GM18511 (cell line): ENCODE results near the gene ATP6V0D1.
A peak's percentile ranks its signal among the peaks of the same experiment; 100 is the strongest.
"Not testable (repeated sequence)": the region's sequence is repeated elsewhere in the genome, so short reads cannot be mapped to it uniquely, and the experiment has no call there.

Experiments
- ATAC-seq: cut with Tn5 transposase; IDR thresholded peaks from one replicate; pipeline ENCODE4 v1.9.1; 2021; ENCODE audit warnings: mild to moderate bottlenecking, moderate library complexity; ENCODE audit not compliant: unreplicated experiment

Gene ATP6V0D1

DNA sequence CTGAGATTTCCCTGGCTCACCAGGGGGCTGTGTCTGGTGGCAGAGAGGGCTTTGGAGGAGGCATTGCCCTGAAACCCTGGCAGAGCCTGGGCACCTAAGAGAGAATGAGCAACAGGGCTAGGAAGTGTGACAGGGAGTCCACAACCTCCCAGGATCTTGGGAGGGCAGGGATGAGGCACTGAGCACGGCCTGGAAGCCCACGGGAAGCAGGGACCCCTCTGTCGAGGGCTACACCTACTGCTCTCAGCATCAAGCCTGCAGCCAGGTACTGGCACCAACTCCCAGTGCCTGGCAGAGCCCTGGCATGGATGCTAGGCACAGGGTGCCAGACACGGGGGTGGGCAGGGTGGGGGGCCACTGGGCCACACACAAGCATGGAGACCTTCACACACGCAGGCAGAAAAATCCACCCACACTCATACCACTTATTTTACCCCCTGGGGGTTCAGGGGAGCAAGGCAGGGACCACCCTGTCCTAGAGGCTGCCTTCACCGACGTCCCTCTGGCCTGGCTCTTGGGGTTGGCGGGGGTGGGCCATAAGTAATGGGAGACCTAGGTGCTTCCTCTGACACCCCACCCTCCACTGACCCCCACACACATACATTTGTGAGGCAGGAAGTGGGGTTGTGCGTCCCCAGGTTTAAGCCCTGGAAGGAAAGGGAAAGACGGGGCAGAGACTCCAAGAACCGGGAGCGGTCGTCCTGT is 51.0 kb downstream of the ATP6V0D1 start:
- no peak for ATAC-seq

DNA sequence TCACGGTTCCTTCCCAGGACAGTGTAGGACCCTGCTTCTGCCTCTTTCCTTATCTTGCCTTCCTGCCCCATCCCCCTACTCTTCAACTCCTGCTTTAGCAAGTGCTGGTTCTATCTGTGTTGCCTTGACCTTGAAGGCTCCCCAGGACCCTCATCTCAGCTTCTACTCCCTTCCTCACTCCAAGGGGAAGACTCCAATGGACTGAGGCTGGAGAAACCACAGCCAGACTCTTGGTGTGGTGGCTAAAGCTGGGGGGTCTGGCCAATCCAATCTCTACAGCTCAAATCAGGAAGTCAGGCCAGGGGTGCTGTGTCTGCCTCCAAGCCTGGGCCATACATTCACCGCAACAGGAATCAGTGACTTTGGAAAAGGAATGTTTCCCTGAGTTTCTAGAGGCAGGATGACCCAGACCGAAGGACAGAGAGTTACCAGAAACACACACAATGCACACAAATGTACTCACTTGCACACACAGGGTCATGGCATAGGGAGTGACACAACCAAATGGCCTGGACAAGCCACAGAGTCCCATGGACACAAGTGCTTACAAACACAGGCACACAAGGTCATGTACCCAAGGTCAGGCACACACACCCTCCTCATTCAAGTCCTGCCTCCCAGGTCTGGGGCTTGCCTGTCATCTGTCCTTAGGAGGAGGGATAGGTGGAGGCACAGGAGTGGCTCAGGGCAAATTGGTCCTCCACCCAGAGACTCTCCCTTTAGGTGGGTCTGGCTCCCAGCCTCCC is 51.7 kb downstream of the ATP6V0D1 start:
- no peak for ATAC-seq

DNA sequence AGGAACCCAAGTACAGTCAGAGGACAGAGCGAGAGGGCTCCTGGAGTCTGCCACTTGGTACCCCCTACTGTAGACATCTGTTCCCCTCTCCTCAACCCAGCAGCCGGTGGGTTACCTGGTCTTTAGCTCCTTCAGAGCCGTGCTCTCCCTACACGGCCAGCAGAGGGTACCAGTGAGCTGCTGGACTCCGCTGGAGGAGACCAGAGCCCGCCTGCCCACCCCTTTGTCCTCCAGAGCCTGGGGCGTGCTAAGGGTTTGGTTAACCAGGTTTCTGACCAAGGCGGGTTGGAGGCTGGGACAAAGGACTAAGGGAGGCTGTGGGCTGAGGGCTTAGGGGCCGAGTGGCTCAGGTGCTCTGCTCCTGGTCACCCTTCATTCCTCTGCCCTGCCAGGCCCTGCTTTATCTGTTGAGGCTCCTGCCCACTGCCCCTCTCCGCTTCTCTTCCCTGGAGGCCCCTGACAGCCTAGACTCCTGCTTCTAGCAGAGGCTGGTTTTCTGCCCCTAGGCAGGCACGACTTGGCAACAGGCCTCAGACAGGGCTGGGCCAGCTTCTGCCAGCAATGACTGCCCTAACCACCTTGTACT is 52.7 kb downstream of the ATP6V0D1 start:
- no peak for ATAC-seq

DNA sequence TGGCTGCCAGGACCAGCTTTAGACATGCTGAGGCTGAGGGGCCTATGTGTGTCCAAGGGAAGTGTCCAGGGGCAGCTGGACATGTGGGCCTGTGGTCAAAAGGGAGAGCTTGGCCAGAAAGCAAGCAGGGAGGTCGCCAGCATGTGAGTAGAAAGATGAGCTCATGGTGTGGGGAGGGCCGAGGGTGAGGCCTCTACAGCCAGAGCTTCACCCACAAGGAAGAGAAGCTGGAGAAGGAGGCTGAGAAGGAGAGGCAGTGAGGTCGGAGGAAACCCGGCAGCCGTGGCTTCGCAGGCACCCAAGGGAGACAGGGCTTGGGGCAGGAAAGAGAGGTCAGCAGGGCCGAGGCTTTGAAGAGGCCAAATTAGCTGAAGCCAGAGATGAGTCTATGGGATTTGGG is 54.0 kb downstream of the ATP6V0D1 start:
- ATAC-seq: no peak

DNA sequence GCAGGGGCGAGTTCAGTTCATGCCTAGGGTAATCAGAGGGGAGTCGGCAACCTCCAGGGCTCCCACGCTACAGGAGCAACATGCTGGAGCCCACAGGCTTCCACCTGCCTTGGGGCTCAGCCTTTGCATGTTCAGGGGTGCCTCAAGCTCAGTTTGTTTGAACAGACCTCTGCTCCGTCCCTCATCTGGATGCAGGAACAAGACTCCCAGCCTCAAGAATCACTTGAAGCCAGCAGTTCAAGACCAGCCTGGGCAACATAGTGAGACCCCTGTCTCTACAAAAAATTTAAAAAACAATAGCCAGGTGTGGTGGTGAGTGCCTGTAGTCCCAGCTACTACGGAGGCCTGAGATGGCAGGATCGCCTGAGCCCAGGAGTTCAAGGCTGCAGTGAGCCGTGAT is 54.9 kb downstream of the ATP6V0D1 start:
- ATAC-seq: no peak

DNA sequence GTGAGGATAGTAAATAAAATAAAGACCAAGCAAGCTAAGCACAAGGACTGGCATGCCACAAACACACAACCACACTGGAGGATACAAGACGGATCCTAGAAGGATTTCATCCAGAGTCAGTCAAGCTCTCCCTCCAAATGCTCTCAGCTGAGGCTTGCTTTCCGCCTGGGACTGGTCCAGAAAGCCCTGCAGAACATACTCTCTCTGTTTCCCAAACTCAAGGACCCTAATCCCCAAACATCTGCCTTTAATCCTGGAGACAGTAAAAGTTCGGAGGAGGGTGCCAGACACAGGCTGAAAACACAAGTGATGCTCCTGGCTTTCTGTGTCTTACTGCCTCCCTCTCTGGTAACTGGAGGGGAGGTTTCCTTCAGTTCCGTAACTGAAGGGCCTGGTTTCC is 55.4 kb downstream of the ATP6V0D1 start:
- ATAC-seq: no peak

DNA sequence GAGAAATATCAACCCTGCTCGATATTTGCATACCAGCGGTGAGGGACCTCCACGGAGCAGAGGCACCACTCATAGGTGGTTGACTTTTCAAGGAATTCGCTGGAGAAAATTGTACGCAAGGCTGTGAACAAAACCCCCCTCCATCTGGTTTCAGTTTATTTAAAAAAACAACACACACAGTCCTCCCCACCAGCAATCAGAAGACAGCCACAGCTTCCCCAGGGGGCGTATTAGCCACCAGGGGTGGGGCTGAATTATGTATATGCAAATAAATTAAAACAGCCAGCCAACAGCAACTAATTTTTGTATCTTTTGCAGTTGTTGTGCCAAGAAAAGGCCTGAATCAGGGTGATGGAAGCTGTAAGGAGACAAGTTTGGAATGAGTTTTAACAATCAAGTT is 55.9 kb downstream of the ATP6V0D1 start:
- ATAC-seq: no peak

DNA sequence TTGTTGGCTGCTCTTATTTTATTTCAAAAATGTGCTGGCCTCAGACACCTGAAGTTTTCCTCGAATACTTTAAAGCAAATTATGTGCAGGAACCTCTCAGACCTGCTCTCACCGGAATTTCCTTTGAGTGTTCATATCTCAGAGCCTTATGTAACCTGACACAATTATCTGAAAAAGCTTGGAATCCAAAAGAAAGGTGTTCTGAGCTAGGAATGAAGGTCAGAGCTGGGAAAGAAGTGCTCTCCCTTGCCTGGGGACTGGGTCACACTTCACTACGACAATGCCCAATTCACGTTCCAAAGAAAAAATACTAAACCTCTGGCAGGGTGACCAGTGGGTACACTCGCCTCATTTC is 56.7 kb downstream of the ATP6V0D1 start:
- ATAC-seq: no peak

DNA sequence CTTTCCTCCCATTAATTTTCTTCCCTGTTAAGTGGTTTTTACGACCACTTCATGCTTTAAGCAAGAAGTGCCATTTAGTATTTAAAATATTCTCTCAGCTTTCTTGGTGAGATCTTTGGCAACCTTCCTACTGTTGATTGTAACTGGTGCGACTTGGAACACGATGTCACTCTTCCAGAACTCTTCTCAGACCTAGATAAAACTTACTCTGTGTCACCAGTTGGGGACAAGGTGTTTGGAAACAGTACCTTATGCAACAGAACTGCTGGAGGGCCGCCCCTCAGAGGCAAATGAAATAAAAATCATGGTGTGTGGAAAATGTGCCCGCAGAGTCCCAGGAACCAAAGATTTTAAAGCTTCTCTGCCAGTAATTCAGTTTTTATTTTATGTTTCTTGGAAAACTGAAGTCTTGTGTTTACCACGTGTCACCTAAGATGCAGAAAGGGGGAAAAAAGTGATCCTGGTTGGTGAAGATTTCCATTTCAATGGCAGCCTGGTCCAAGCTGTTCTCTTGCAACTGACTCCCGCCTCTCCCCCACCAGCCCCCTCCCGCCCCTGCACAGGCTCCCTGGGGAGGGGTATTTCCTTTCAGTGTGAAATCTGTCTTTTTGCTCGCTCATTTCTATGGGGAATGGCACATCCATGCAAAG is 57.2 kb downstream of the ATP6V0D1 start:
- no peak for ATAC-seq

DNA sequence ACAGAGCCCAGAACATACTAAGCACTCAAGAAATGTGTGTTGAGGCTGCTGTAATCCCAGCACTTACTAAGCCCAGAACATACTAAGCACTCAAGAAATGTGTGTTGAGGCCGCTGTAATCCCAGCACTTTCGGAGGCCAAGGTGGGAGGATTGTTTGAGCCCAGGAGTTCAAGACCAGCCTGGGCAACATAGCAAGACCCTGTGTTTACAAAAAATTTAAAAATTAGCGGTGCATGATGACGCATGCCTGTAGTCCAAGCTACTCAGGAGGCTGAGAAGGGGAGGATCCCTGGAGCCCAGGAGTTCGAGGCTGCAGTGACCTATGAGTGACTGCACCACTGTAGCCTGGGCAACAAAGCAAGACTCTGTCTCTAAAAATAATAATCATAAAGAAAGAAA is 57.9 kb downstream of the ATP6V0D1 start:
- no peak for ATAC-seq

DNA sequence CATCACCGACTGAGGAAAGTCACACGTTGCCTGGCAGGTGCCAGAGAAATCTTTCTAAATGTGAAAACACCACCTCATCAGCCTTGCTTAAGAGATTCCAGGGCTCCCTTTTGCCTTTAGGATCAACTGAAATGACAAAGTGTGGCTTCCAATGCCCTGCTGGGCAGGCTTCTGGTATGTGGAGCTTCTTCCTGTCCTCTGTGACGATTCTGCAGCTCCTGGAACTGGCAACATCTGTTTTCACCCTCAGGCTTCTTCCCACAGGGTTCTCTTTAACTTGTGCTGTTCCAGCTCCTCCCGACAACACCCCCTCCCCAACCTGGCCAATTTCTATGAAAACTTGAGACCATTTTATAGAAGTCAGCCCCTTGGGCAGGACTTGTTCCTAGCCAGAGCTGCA is 59.9 kb downstream of the ATP6V0D1 start:
- ATAC-seq: no peak

DNA sequence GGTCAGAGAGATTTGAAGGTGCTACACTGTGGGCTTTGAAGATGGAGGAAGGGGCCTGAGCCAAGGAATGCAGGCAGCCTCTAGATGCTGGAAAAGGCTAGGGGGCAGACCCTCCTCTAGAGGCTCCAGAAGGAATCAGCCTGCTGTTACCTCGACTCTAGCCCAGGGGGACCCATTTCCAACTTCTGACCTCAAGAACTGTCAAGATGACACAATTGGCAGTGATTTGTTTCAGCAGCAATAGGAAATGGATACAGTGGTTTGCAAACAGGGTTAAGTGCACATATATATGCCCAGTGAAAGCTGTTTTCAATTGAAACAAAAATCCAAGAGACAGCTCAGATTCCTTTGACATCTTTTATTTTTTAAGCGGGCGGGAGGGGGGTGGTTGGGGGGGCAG is 61.0 kb downstream of the ATP6V0D1 start:
- no peak for ATAC-seq

DNA sequence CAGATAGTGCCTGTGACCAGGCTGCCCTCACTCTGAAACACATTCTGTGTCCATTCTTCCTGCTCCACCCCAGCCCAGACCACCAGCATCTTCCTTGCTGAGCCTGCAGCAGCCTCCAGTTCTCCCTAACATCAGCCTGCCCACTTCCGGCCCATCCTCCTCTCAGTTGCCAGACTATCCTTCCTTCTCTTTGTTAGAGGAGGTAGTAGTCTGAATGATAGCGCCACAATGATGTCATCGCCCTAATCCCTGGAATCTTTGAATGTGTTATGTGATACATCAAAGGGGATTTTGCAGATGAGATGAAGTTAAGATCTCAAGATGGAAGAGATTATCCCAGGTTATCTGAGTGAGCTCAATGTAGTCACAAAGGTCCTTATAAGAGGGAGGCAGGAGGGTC is 61.5 kb downstream of the ATP6V0D1 start:
- ATAC-seq: no peak

DNA sequence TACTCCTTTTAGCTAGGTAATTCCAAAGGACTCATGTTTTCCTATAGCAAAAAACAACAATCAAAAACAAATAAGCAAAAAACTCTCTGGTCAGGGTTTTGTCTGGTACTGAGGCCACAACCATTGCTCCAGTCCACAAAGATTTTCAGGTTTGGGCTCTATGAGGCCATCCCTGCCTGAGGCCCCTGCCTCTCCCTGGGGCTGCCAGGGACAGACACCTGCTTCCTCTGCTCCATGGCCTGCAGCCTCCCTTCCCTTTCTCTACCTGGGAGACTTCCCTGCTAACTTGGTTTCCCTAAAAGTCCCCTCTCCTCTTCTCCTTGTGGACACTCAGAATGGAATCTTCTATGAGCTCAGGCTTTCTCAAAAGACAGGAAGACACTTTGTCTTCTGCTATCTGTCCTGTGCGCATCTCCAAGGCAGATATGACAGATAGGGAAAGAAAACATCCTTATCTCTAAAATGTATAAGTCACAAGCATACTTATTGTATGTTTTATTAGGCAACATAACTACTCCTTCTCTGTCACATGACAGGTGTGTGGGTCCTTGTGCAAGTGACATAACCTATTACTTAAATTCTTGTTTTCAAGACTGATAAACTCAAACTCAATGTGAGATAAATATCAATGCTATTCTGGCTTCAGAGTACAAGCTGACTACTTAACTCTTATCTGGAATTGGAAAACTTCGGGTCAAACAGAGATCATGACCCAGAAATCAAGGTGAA is 63.5 kb downstream of the ATP6V0D1 start:
- ATAC-seq: no peak

DNA sequence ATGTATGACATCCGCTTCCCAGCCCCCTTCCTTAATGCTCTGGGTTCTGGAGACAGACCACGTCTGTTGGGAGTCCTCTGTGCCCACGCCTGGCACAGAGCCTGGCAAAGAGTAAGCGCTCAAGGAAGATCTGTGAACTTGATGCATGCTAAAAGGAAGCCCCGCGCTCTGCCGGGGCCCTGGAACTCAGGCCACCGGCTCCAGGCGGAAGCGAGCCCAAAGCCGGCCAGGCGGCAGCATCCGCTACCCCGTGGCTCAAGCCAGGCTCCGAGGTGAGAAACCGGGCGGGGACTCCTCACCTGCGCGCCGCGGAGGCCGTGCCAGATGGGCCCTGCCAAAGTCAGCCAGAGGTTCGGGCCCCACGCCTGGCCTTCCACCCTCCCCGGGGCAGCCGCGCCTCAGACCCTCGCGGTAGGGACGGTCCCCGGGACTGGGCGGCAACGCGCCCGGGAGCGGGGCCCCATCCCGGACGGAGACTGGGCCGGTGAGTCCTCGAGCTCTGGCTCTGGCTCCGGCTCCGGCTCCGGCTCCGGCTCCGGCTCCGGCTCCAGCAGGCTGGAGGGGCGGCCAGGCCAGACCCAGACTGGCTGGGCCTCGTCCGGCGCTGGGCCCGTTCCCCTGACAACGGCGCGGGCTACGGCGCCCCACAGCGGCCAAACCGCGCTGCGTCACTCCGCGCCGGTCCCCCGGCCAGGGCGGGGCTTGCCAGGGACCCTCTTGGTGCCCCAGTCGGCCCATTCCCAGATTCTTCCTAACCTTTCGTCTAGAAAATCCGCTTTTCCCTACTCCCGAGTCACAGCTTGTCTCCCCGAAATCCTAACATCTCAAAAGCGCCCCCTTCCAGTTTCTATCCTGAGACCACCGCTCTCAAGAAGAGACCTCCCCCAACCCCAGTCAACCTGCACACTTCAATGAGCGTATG is 64.8 kb downstream of the ATP6V0D1 start, which contains the start of gene ZDHHC1:
Gene ZDHHC1, minus strand, starts transcription at position 606 of the 922 bp plus-strand sequence. CDS start 8,702 bp downstream, outside the sequence.
- peak; percentile 72 for ATAC-seq

DNA sequence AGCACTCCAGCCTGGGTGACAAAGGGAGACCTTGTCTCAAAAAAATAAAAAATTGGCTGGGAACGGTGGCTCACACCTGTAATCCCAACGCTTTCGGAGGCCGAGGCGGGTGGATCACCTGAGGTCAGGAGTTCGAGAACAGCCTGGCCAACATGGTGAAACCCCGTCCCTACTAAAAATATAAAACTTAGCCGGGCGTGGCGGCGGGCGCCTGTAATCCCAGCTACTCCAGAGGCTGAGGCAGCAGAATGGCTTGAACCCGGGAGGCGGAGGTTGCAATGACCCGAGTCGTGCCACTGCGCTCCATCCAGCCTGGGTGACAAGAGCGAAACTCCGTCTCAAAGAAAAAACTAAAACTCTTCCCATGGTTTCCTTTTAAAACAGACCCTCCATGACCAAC is 65.5 kb downstream of the ATP6V0D1 start:
- not testable (repeated sequence) for ATAC-seq

DNA sequence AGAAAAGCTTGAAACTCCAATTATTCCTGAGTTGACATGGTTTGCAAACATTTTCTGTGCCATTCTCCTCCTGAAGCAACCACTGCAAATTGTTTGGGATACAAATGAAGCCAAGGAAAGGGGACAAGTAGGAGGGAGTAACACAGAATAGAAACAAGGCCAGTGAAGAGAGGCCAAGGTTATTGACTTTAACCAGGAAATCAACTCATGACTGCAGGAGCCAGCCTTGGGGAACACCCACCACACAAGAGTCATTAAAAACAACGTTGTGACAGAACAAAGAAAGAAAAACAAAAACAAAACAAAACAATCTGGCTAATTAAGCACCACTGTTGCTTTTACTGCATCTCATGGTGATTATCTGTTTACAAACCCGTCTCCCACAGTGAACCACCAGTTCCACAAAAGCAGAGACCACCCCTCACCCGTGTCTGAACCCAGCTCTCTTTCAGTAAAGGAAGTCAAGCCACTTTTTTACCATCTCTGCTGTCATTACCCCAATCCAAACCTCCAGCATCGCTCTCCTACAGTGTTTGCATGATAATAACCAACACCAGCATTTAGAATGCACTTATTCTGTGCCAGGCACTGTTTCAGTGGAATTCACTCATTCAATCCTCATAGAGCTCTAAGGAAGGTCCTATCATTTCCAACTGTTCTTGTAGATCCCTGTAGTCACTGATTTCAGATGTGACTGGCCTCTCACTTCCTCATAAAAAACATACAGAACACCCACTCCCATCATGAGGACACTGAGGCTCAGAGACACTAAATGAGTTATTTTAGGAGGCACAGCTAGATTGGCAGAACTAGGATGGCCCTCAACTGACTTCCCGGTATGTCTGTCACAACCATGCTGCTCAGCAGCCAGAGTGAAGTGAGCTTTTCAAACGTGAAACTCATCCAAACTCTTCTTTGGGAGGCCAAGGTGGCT is 66.7 kb downstream of the ATP6V0D1 start:
- ATAC-seq: no peak

DNA sequence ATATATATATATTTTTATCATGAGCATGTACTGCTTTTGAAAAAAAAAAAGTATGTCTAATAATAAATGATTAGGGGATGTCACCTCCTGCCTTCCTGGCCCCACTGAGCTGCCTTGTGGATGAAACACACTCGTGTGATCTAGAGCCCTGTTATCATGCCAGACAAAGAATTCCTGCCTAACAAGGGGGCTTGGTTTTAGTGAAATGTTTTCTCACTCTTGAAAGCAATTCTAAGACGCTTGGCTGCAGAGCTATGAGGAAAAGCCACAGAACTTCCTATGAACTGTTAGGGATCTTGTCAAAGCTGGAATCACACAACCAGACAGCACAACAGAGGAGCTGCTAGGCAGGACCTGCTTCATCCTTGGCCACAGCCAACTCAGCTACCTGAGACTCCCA is 68.7 kb downstream of the ATP6V0D1 start:
- ATAC-seq: no peak

DNA sequence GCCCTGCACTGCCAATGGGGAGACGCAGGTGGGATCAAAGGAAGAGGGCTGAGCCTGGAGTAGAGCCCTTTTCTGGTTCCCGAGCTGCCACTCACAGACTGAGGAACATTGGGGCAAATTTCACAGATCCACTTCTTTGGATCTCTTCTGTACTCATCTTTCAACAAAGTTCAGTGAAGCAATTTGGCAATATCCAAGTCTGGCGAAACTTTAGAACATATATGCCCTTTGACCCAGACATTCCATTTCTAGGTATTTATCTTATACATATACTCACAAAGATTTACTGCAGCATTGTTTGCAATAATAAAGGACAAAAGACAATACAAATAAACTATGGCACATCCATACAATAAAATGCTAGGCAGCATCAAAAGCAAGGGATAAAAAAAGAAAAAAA is 69.6 kb downstream of the ATP6V0D1 start:
- no peak for ATAC-seq
